PFSK-1 (cell line): ENCODE results near the gene MYO1D.

Source experiments
- FOXP2 ChIP-seq: optimal IDR thresholded peaks from 2 replicates; pipeline ENCODE3; 2011; ENCODE audit warnings: borderline replicate concordance, control low read depth, inconsistent platforms; ENCODE audit not compliant: insufficient read depth; ENCODE audit errors: extremely low read length, extremely low read depth
- POLR2AphosphoS5 ChIP-seq: IDR thresholded peaks from 2 replicates; pipeline ENCODE4 v1.6.1; 2012; ENCODE audit warnings: low read depth, mild to moderate bottlenecking, control low read depth, low read length, moderate library complexity
- SIN3A ChIP-seq: IDR thresholded peaks from 2 replicates; pipeline ENCODE4 v1.6.1; 2012; ENCODE audit warnings: mild to moderate bottlenecking, low read length, moderate library complexity, borderline replicate concordance; ENCODE audit not compliant: insufficient read depth
- TAF1 ChIP-seq: IDR thresholded peaks from 2 replicates; pipeline ENCODE4 v1.6.1; 2012; ENCODE audit warnings: low read length, control low read depth, borderline replicate concordance; ENCODE audit not compliant: insufficient read depth
- TF ChIP-seq, protein P1 (sequence below), 2 experiments: IDR thresholded peaks; 2 replicates each; pipeline versions ENCODE4 v1.6.1 to v1.8.0; 2011 to 2012; ENCODE audit warnings: low read depth in 2 of 2, low read length in 2 of 2, control low read depth in 1 of 2, inconsistent platforms in 1 of 2, mild to moderate bottlenecking in 1 of 2, moderate library complexity in 1 of 2; ENCODE audit not compliant: insufficient read depth in 1 of 2

The MYO1D gene

GRCh38 chr17:32672711-32673110 lies 204.2 kb downstream of the MYO1D start:
- TF ChIP-seq FOXP2 = no peak
- no peak for TF ChIP-seq POLR2AphosphoS5
- TF ChIP-seq TAF1 = no peak
- no peak for TF ChIP-seq SIN3A
- TF ChIP-seq, protein P1, sequence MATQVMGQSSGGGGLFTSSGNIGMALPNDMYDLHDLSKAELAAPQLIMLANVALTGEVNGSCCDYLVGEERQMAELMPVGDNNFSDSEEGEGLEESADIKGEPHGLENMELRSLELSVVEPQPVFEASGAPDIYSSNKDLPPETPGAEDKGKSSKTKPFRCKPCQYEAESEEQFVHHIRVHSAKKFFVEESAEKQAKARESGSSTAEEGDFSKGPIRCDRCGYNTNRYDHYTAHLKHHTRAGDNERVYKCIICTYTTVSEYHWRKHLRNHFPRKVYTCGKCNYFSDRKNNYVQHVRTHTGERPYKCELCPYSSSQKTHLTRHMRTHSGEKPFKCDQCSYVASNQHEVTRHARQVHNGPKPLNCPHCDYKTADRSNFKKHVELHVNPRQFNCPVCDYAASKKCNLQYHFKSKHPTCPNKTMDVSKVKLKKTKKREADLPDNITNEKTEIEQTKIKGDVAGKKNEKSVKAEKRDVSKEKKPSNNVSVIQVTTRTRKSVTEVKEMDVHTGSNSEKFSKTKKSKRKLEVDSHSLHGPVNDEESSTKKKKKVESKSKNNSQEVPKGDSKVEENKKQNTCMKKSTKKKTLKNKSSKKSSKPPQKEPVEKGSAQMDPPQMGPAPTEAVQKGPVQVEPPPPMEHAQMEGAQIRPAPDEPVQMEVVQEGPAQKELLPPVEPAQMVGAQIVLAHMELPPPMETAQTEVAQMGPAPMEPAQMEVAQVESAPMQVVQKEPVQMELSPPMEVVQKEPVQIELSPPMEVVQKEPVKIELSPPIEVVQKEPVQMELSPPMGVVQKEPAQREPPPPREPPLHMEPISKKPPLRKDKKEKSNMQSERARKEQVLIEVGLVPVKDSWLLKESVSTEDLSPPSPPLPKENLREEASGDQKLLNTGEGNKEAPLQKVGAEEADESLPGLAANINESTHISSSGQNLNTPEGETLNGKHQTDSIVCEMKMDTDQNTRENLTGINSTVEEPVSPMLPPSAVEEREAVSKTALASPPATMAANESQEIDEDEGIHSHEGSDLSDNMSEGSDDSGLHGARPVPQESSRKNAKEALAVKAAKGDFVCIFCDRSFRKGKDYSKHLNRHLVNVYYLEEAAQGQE (IDR thresholded peaks at IDR 0.05; ENCODE audit: insufficient read depth in 1 of 2, low read depth in 2 of 2, low read length in 2 of 2) = no peak

GRCh38 chr17:32671896-32672295 lies 205.0 kb downstream of the MYO1D start:
- TF ChIP-seq FOXP2 = no peak
- no peak for TF ChIP-seq SIN3A
- TF ChIP-seq, protein P1 (IDR thresholded peaks at IDR 0.05; ENCODE audit: insufficient read depth in 1 of 2, low read depth in 2 of 2, low read length in 2 of 2) = no peak
- no peak for TF ChIP-seq TAF1
- TF ChIP-seq POLR2AphosphoS5 = no peak

DNA sequence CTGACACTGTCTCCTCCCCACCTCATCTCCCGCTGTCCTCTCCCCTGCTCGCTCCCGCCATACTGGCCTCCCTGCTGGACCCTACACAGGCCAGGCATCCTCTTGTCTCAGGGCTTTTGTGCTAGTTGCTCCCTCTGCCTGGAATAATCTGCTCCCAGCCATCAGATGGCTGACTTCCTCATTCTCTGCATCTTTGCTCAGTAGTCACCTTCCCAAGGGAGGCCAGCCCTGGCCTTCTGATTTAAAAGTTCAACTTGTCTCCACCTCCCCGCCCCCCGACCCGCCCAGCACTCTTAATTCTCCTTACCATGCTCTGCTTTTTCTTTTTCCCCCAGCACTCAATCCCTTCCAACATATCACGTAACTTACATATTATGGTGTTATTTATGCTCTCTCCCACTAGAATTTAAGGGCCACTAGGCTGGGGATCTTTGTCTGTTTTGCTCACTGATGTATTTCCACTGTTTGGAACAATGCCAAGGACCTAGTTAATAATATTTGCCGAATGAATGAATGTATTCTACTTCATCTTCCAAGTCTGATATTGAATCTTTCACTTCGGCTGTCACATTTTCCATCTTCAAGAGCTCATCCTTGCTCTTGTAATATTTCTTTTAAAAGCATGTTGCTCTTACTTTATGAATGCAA lies 211.9 kb downstream of the MYO1D start:
- TF ChIP-seq TAF1 (no peak), FOXP2 (no peak), SIN3A (no peak), POLR2AphosphoS5 (no peak)
- TF ChIP-seq, protein P1 (IDR thresholded peaks at IDR 0.05; ENCODE audit: insufficient read depth in 1 of 2, low read depth in 2 of 2, low read length in 2 of 2) = no peak

DNA sequence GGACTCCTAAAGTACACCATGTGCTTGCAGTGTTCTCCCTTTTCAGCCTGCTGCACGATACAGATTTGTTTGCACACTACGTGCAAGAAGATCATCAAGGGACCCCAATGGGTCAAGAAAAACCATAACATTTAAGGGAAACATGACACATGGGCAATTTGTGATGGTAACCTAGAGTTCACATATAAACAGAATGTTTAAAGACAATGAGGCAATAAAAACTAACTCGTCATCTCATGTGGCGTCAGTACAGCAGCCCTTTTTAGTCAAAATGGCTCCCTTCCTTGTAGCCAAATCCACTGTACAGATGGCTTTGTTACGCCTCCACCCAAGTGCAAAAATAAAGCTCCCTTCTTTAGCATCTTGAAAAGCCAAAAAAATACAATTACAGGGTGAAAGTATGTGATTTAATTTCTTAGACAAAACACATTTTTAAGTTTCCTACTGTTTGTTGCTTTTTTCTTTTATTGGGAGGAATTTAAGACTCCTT lies 216.4 kb downstream of the MYO1D start:
- TF ChIP-seq, protein P1 (IDR thresholded peaks at IDR 0.05; ENCODE audit: insufficient read depth in 1 of 2, low read depth in 2 of 2, low read length in 2 of 2) = no peak
- TF ChIP-seq FOXP2 (no peak), TAF1 (no peak)

DNA sequence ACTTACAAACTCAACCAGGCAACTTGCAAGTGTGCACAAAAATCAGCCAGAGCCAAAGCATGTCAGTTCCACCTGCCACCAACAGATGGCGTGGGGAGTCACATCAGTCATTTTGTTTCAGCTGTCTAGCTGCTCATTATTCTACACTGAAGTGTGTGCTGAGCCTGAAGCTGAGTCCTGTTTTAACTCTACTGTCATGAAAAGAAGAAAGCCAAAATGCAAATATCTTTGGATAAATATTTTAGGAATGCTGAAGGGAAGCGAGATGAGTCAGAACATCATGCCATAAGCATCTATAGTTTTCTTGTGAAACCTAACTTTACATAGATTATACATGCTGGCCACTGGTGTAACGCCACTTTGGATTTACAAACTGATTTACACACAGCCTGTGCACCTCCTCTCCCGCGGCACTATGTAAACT lies 217.5 kb downstream of the MYO1D start:
- TF ChIP-seq TAF1 (no peak), POLR2AphosphoS5 (no peak), SIN3A (no peak), FOXP2 (no peak)
- TF ChIP-seq, protein P1 (IDR thresholded peaks at IDR 0.05; ENCODE audit: insufficient read depth in 1 of 2, low read depth in 2 of 2, low read length in 2 of 2) = no peak
